GM18867 (cell line): ENCODE data around the gene TRAP1.

ENCODE experiments used
- ATAC-seq: cut with Tn5 transposase; IDR thresholded peaks from one replicate; pipeline ENCODE4 v1.9.1; 2021; ENCODE audit warnings: mild to moderate bottlenecking, moderate library complexity; ENCODE audit not compliant: unreplicated experiment

TRAP1 gene

DNA sequence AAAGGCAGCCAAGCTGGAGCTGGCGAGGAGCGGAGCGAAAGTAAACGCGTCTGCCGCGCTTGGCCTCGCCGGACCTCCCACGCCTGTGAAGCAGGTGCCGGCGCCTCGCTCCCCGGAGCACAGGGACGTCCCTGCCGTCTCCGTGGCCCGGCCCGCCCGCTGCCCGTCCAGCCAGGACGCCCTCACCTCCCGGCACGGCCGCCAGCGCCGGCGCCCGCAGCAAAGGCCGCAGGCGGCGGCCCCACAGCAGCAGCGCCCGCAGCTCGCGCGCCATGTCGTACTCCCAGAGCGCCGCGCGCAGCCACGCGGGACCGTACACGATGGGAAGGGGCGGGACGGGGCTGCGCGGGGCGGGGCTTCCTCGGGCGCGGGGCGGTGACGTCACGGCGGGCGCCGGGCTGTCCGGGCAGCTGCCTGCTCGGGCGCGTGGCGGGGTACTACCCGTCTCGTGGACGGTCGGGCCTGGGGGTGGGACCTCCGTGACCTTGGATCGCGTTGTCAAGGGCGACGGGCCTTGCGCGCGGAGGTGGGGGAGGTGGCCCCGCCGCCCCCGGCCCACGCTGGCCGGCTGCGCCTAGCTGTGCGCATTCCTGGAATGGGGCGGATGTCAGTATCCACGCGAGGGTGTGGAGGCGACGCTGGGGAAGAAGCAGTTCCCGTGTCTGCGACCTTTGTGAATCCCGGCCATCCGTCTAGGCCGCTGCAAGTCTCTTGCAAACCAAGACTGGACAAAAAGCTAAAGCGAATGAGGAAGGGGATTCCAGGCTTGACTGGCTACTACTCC lies at the start of gene TRAP1:
Gene TRAP1 (minus strand): TSS at position 290 of the 784 bp plus-strand sequence. CDS start 16 bp downstream, at position 274.
- peak; percentile 76 for ATAC-seq

DNA sequence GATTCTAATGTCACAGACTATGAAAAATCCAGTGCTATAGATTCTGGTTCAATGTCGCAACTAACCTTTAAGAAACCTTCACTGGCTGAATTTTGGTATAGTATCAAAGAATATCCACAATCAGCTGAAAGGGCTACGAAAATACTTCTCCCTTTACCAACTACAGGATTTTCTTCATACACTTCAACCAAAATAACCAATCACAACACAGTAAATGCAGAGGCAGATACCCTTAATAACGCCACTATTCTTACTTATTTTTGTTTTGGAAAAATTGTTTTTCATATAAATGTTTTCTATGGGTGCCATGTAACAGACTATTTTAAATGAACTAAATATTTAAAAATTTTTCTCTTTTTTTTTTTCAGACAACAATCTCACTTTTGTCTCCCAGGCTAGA lies 48.9 kb upstream of the TRAP1 start:
- ATAC-seq, result no peak

DNA sequence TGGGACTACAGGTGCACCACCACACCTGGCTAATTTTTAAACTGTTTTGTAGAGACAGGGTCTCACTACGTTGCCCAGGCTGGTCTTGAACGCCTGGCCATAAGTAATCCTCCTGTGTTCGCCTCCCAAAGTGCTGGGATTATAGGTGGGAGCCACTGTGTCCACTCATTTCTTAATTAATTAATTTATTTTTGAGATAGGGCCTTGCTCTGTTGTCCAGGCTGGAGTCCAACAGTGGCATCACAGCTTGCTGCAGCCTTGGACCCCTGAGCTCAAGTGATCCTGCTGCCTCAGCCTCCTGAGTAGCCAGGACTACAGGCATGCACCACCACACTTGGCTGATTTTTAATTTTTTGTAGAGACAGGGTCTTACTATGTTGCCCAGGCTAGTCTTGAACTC lies 47.1 kb upstream of the TRAP1 start:
- ATAC-seq, result no peak

DNA sequence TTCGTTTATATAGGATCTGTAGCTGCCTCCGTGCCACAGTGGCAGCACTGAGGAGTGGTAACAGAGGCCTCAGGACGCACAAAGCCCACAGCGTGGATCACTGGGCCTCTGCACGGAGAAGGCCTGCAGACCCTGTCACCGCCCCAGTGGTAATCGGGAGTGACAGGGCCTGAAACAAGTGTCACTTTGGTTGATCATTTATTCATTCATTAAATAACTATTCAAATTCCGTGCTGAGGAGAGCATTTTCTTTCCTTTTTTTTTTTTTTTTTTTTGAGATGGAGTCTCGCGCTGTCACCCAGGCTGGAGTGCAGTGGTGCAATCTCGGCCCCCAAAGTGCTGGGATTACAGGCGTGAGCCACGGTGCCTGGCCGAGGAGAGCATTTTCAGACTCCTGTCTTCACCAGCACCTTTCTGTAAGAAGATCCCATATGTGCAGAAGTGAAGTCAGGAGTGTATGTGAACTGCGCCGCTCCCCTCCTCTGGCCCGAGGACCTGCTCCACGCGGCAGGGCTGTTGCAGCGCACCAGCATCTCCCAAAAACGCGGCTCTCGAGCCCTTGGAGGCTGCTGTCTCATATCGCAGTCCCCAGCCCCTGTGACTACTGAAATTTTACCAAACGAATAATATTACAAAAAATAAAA lies 44.9 kb upstream of the TRAP1 start:
- no peak for ATAC-seq

DNA sequence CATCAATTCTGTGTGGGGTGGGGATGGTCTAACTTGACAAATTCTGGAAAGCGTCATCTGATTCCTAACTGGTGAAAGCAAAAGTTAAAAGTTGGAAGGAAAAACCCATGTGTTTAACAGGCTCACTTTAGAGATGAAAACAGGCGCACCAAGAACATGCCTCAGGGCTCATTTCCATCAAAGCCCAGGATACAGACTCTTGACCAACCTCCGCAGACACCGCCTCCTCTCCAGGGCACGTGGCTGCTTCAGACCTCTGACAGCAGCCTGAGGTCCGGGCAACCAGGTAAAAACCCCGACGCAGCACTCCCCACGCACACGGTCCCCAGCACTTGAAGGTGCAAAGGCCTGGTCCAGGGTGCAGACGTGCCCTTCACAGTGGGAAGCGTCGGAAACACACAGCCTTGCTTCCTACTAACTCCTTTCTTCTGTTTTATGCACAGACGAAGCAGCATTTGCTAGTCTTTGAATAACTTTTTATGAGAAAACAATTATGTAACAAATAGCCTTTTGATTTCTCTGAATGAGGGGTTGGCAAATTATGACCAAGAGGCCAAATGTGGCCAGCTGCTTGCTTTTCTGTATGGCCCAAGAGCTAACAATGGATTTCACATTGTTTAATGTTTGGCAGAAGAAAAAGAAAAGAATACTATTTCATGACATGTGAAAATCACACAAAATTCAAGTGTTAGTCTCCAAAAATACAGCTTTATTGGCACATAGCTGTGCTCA lies 44.2 kb upstream of the TRAP1 start:
- ATAC-seq, result no peak

DNA sequence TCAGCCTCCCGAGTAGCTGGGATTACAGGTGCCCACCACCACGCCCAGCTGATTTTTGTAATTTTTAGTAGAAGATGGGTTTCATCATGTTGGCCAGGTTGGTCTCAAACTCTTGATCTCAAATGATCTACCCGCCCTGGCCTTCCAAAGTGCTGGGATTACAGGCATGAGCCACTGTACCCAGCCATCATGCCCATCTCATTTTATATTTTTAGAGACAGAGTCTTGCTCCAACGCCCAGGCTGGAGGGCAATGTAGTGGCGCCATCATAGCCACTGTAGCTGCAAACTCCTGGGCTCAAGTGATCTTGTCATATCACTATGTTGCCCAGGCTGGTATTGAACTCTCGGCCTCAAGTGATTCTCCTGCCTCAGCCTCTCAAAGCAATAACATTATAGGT lies 43.2 kb upstream of the TRAP1 start:
- ATAC-seq, result no peak

DNA sequence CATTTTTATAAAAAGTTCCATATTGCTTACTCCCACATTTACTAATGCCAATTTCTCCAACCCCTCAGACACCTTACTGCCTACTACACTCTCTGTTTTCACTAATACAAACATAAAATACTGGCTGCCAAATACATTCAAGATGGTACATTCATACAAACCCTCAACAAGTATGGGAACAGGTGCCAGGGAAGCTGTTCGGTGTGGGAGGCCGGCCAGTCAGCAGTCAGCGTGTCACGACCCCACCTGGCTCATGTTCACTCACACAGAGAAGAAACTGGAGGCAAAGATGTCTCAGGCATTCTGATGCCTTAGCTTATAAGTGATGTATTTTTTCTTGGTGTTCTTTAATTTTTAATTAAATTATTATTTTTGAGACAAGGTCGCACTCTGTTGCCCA lies 42.4 kb upstream of the TRAP1 start:
- ATAC-seq, result no peak

DNA sequence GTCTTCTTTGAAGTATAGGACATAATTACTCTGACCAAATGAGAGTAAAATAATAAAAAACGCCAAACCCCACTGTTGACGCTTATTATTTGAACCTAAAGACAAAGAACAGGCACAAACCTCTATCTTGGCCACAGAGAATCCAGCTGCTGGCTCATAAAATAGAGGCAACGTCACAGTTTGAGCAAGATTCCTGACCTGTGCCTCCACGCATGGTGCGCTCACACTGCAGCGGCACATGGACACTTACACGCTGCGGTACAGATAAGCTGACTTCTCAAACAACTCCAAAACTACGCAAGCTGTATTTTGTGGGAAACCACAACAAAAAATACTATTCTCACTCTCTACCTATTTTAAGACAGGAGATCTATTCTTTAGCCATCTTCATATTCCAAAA lies 38.8 kb upstream of the TRAP1 start:
- ATAC-seq, result no peak

DNA sequence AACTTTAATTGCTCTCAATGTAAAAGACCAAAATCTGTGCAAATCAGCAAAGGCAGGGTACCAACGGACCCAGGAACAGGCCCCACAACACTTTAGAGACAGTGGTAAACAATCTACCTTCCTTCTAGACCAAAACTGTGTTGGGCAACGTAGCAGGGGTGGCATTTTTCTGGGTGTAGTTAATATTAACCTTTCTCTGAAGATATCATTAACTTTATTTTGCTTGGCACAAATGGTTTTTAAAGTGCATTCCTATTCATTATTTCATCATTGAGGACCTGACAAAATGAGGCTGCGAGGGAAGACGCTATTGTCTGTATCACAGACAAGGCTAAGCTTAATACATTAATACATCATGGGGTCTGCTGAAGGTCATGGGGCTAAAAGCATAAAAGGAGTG lies 37.9 kb upstream of the TRAP1 start:
- ATAC-seq, result no peak

DNA sequence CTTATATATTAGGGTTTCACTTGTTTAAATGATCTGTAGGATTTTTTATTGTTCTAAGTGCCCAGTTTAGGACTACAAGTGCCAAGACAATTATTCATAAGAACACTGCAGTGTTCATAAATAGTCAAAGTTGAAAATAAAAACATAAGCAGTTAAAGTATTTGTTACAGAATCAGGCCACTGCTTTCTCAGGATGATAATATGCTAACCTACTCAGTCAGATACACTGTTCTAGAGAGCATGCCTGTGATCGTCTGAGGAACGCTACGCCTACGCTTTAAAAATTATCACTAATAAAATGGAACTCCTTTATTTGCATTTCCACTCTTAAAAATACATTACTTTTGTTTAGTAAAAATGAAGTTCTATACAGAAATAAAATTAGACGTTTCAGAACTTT lies 37.4 kb upstream of the TRAP1 start:
- ATAC-seq, result no peak

DNA sequence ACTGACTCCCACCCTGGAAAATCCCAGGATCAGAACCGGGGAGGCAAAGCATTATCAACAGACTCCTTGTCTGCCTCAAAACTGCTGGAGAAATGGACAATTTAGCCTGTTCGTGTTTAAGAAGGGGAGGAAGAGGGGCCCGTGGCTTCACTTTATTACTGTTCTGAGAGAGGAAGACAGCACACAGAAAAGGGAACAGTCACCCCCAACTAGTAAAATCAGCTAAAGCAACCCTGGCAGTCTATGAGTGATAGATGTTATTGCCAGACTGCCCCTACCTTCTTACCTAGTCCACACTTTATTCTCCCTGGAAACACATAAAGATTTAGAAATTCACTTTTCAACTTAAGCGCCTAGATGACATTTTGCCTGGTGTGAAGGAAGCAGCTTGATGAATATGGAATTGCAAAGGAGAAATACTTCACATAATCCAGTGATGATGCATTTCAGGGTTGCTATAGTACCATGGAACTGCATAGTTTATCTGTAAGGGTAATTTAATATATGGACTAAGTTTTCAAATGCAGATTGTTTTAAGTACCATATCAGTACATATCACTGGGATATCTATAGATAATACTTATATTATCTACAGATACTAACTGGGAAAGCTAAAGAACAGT lies 36.9 kb upstream of the TRAP1 start:
- ATAC-seq, result no peak

DNA sequence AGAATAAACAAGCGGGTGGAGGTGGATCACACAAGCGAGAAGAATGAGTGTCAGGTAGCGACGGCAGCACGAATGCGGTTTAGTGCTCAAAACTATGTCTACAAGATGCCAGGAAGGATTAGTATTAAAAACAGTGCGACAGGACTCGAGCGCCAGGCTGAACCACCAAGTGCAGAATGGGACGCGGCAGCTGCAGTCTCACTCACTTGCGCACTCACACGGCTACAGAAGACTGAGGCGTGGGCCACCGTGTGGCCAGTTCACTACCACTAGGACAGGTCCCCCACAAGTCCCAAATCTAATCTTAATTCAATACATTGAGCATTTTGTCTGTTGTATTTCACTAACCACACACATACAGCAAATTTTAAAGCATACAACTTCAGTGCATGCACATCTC lies 35.7 kb upstream of the TRAP1 start:
- ATAC-seq, result no peak

DNA sequence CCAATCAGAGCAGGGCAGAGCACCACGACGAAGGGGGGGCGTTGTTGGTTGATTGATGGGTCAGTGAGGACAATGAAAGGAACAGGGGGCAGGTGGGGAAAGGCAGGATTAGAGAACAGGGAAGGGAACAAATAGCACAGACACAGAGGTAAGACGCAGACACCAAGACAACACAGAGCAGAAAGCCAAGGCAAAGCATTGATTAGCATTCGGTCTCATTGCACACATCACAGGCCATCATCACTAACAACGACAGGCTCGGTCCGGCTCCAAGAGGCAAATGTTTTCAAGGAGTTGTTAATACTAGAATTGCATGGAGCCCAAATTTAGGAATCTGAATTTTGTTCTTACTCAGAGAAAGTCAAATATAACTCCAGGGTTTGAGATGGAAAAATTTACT lies 34.6 kb upstream of the TRAP1 start:
- ATAC-seq, result no peak

DNA sequence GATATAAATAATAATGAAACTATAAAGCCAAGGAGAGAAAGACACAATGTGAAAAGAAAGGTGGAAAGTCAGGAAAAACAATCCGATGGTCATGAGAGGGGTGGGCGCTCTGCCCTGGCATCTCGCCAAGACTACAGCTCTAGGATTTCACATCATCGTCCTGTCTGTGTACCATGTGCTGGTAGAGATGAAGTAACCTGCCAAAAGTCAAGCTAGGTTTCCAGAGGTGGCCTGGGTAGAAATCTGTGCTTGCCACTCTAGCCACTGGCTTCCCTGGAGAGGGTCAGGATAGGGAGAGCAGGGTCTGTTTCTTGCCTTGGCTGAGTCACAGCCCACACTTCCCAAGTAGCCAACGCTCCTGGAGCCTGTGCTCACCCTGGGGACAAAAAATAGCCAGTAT lies 31.0 kb upstream of the TRAP1 start:
- no peak for ATAC-seq

DNA sequence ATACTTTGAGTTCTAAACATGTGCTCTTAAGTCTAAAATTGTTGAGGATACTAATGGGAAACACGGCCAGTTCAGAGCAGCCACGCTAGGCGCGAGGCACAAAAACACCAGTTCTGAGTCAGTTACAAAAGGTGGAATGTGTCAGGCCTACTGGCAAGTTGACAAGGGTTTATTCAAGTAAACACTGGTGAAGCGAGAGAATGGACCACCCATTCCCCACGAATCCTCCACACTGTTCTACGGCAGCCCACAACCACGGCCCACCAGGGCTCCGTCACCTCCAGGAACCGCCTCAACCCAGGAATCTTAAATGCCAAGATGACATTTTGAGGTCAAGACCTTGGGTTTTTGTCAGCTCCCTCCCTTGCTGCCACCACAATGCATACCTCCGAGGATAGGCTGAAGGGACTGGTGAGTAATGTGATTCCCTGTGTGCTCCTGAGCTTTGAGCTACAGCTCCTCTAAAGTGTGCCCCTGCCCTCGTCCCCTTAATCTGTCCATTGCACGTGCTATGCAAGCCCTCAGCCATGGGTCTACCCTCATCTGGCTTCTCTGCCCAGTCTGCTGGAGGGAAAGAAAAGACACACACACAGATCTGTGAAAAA lies 28.5 kb upstream of the TRAP1 start:
- no peak for ATAC-seq

DNA sequence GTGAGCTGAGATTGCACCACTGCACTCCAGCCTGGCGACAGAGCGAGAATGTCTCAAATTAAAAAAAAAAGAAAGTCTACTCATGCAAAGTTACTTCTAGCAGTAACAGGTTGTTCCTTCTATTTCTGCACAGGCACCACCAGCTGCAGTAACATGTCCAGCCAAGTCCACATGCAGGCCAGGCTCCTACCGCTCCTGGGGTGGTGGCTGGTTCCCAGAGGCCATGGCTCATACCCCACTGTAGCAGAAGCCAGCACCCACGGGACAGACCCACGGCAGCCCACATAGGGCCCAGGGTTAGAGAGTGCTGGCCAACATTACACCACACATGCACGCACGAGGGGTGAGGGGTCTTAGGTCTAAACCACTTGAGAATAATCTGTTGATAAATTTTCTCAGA lies 26.7 kb upstream of the TRAP1 start:
- ATAC-seq, result no peak

DNA sequence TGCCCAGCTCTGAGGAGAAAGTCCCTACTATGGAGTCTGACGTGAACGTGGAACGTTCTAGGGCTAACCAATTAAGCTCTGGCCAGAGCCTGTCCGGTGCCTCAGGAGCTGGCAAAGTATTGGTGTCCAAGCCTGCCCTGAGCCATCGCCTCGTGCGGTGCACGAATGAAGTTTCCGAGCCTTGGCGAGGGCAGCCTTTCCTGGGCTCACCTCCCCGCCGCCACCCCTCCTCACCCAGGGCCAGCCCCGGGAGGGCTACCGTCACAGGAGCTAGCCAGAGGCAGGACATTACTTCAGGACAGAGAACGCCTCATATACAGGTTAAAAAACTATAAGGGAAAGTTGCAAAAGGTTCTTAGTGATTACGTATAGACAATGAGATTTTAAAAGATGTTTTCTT lies 23.6 kb upstream of the TRAP1 start:
- no peak for ATAC-seq

DNA sequence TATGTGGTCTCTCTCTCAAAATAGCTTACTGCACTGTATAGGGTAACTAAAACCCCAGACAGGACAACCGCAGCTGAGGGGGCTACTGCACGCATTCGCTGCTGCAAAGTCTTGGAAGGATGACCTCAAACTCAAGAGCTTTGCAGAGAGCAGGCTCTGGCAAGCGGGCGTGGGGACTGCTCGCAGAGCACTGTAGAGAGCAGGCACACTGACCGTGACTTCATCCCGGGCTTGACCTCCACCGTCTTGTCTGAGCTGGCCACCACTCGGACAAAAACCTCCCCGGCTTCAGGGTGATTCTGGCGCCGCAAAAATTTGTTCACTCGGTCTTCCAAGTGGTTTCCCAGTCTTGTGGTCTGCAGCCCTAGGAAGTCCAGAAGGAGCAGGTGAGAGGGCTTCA lies 22.9 kb upstream of the TRAP1 start:
- no peak for ATAC-seq

DNA sequence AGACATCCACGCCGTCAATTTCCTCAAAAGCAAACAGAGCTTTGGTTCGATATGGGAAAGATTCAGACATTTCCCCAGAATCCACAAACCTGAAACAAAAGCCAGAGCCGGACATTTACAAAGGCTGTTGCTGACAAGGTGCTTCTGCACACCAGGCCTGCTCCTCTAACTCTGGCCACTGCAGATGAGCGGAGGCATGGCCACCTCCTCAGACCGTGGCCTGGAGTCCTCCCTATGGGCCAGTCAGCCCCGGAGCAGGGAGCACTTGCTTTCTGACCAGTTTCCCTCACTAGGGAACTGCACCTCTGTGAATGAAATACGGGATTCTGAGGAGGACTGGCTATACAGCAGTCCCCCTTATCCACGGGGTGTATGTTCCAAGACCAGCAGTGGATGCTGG lies 22.3 kb upstream of the TRAP1 start:
- ATAC-seq, result no peak

DNA sequence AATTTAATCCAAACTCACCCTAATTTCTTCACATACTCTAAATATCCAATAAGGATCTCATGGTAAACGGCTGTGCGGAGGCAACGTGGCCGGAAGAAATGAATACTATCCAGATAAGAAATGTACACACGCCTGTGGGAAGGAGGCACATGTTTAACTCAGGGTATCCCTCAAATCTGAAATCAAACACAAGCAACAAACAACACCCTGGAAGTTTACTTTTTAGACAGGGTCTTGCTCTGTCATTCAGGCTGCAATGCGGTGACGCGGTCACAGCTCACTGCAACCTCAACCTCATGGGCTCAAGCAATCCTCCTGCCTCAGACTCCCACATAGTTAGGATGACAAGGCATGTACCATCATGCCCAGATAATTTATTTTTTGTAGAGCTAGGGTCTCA lies 21.2 kb upstream of the TRAP1 start:
- ATAC-seq, result no peak

DNA sequence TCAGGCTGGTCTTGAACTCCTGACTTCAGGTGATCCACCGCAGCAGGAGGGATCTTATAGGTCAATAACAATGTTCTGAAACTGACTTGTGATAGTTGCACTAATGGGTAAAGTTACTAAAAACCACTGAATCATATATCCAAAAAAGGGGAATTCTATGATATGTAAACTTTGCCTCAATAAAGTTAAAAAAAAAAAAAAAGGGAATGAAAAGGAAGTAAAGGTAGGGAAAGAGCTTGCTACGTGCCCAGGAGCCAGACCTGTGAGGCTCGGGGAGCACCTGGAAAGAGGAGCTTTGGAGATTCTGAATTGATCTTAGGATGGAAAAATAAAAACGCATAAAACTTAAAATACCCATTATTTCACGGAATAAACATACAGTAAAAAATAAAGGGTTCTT lies 20.8 kb upstream of the TRAP1 start:
- no peak for ATAC-seq
